Measurements from ENCODE around the gene REPS2.

Gene REPS2

GRCh38 chrX:17005712-17006368, 59.4 kb downstream of the REPS2 start:
- WGBS = 95% methylated on average over 3 of the region's 3 CpGs
- H3K27me3 ChIP-seq (ENCODE audit: insufficient read depth, low read length) = no peaks in the 10 kb centered on the region
- no peaks in the 10 kb centered on the region for H3K4me1 ChIP-seq (ENCODE audit: insufficient read depth, low read length)
- no peak overlapping the region for H3K27ac ChIP-seq (ENCODE audit: low read depth, low read length)
- no peaks in the 10 kb centered on the region for H3K36me3 ChIP-seq (ENCODE audit: insufficient read depth, low read length)
- no peak overlapping the region for H3K4me3 ChIP-seq (ENCODE audit: low read length)
- H3K9me3 ChIP-seq (ENCODE audit: insufficient read depth, low read depth, low read length) = no peaks in the 10 kb centered on the region
- no peak overlapping the region for H3K9ac ChIP-seq (ENCODE audit: low read depth, low read length)

- no peaks in the 10 kb centered on the region for H3K27me3 ChIP-seq (ENCODE audit: insufficient read depth, low read length)
- no peak overlapping the region for H3K27ac ChIP-seq (ENCODE audit: low read depth, low read length)
- no peaks in the 10 kb centered on the region for H3K36me3 ChIP-seq (ENCODE audit: insufficient read depth, low read length)
- WGBS = 72% methylated on average over 8 of the region's 8 CpGs
- no peaks in the 10 kb centered on the region for H3K4me1 ChIP-seq (ENCODE audit: insufficient read depth, low read length)
- H3K4me3 ChIP-seq (ENCODE audit: low read length) = no peak overlapping the region
- no peaks in the 10 kb centered on the region for H3K9me3 ChIP-seq (ENCODE audit: insufficient read depth, low read depth, low read length)
- no peak overlapping the region for H3K9ac ChIP-seq (ENCODE audit: low read depth, low read length)
These were observed 60.8 kb downstream of the REPS2 start for GRCh38 chrX:17007134-17007768.

GRCh38 chrX:17009856-17010625, 63.6 kb downstream of the REPS2 start:
- no peak overlapping the region for H3K9ac ChIP-seq (ENCODE audit: low read depth, low read length)
- no peak overlapping the region for H3K27ac ChIP-seq (ENCODE audit: low read depth, low read length)
- H3K4me1 ChIP-seq (ENCODE audit: insufficient read depth, low read length) = no peaks in the 10 kb centered on the region
- no peaks in the 10 kb centered on the region for H3K36me3 ChIP-seq (ENCODE audit: insufficient read depth, low read length)
- no peak overlapping the region for H3K4me3 ChIP-seq (ENCODE audit: low read length)
- 90% methylated on average over 3 of the region's 3 CpGs for WGBS
- H3K27me3 ChIP-seq (ENCODE audit: insufficient read depth, low read length) = no peaks in the 10 kb centered on the region
- H3K9me3 ChIP-seq (ENCODE audit: insufficient read depth, low read depth, low read length) = no peaks in the 10 kb centered on the region

GRCh38 chrX:17012465-17012864, 66.0 kb downstream of the REPS2 start:
- H3K9me3 ChIP-seq (ENCODE audit: insufficient read depth, low read depth, low read length) = no peaks in the 10 kb centered on the region
- no peaks in the 10 kb centered on the region for H3K36me3 ChIP-seq (ENCODE audit: insufficient read depth, low read length)
- H3K4me1 ChIP-seq (ENCODE audit: insufficient read depth, low read length) = no peaks in the 10 kb centered on the region
- H3K9ac ChIP-seq (ENCODE audit: low read depth, low read length) = no peak overlapping the region
- no peak overlapping the region for H3K4me3 ChIP-seq (ENCODE audit: low read length)
- H3K27me3 ChIP-seq (ENCODE audit: insufficient read depth, low read length) = no peaks in the 10 kb centered on the region
- WGBS = 94% methylated on average over 2 of the region's 2 CpGs
- no peak overlapping the region for H3K27ac ChIP-seq (ENCODE audit: low read depth, low read length)

GRCh38 chrX:17014216-17014615, 67.8 kb downstream of the REPS2 start:
- Histone ChIP-seq H3K9me3 (ENCODE audit: insufficient read depth, low read depth, low read length) (no peaks in the 10 kb centered on the region), H3K27ac (ENCODE audit: low read depth, low read length) (no peak overlapping the region), H3K9ac (ENCODE audit: low read depth, low read length) (no peak overlapping the region), H3K4me1 (ENCODE audit: insufficient read depth, low read length) (no peaks in the 10 kb centered on the region), H3K27me3 (ENCODE audit: insufficient read depth, low read length) (no peaks in the 10 kb centered on the region), H3K36me3 (ENCODE audit: insufficient read depth, low read length) (no peaks in the 10 kb centered on the region), H3K4me3 (ENCODE audit: low read length) (no peak overlapping the region)
- 75% methylated on average over 1 of the region's 3 CpGs for WGBS

- 88% methylated on average over 4 of the region's 4 CpGs for WGBS
- H3K27ac ChIP-seq (ENCODE audit: low read depth, low read length) = no peak overlapping the region
These were observed 70.7 kb downstream of the REPS2 start for GRCh38 chrX:17017134-17017533.

GRCh38 chrX:17020356-17020755, 73.9 kb downstream of the REPS2 start:
- 93% methylated on average over 2 of the region's 2 CpGs for WGBS
- Histone ChIP-seq H3K27ac (ENCODE audit: low read depth, low read length) (no peak overlapping the region), H3K27me3 (ENCODE audit: insufficient read depth, low read length) (no peaks in the 10 kb centered on the region), H3K4me3 (ENCODE audit: low read length) (no peak overlapping the region), H3K36me3 (ENCODE audit: insufficient read depth, low read length) (no peaks in the 10 kb centered on the region), H3K9ac (ENCODE audit: low read depth, low read length) (no peak overlapping the region), H3K9me3 (ENCODE audit: insufficient read depth, low read depth, low read length) (no peaks in the 10 kb centered on the region), H3K4me1 (ENCODE audit: insufficient read depth, low read length) (no peaks in the 10 kb centered on the region)

More at GRCh38 chrX:17017134-17017533, 70.7 kb downstream of the REPS2 start:
- Histone ChIP-seq H3K9me3 (ENCODE audit: insufficient read depth, low read depth, low read length) (no peaks in the 10 kb centered on the region), H3K4me1 (ENCODE audit: insufficient read depth, low read length) (no peaks in the 10 kb centered on the region), H3K27me3 (ENCODE audit: insufficient read depth, low read length) (no peaks in the 10 kb centered on the region), H3K9ac (ENCODE audit: low read depth, low read length) (no peak overlapping the region), H3K4me3 (ENCODE audit: low read length) (no peak overlapping the region), H3K36me3 (ENCODE audit: insufficient read depth, low read length) (no peaks in the 10 kb centered on the region)

GRCh38 chrX:17020851-17021821, 74.7 kb downstream of the REPS2 start:
- Histone ChIP-seq H3K36me3 (ENCODE audit: insufficient read depth, low read length) (no peaks in the 10 kb centered on the region), H3K9me3 (ENCODE audit: insufficient read depth, low read depth, low read length) (no peaks in the 10 kb centered on the region), H3K4me1 (ENCODE audit: insufficient read depth, low read length) (no peaks in the 10 kb centered on the region), H3K27ac (ENCODE audit: low read depth, low read length) (no peak overlapping the region), H3K9ac (ENCODE audit: low read depth, low read length) (no peak overlapping the region), H3K27me3 (ENCODE audit: insufficient read depth, low read length) (no peaks in the 10 kb centered on the region), H3K4me3 (ENCODE audit: low read length) (no peak overlapping the region)
- 88% methylated on average over 10 of the region's 10 CpGs for WGBS

- H3K27ac ChIP-seq (ENCODE audit: low read depth, low read length) = no peak overlapping the region
- over 99% methylated on average over 7 of the region's 10 CpGs for WGBS
- no peaks in the 10 kb centered on the region for H3K36me3 ChIP-seq (ENCODE audit: insufficient read depth, low read length)
- no peaks in the 10 kb centered on the region for H3K9me3 ChIP-seq (ENCODE audit: insufficient read depth, low read depth, low read length)
- no peak overlapping the region for H3K9ac ChIP-seq (ENCODE audit: low read depth, low read length)
- no peak overlapping the region for H3K4me3 ChIP-seq (ENCODE audit: low read length)
- no peaks in the 10 kb centered on the region for H3K27me3 ChIP-seq (ENCODE audit: insufficient read depth, low read length)
- no peaks in the 10 kb centered on the region for H3K4me1 ChIP-seq (ENCODE audit: insufficient read depth, low read length)
These were observed 75.6 kb downstream of the REPS2 start for GRCh38 chrX:17021851-17022604.

- Histone ChIP-seq H3K27me3 (ENCODE audit: insufficient read depth, low read length) (no peaks in the 10 kb centered on the region), H3K4me1 (ENCODE audit: insufficient read depth, low read length) (no peaks in the 10 kb centered on the region), H3K27ac (ENCODE audit: low read depth, low read length) (no peak overlapping the region), H3K36me3 (ENCODE audit: insufficient read depth, low read length) (no peaks in the 10 kb centered on the region), H3K9ac (ENCODE audit: low read depth, low read length) (no peak overlapping the region), H3K4me3 (ENCODE audit: low read length) (no peak overlapping the region), H3K9me3 (ENCODE audit: insufficient read depth, low read depth, low read length) (no peaks in the 10 kb centered on the region)
- WGBS = 87% methylated on average over 2 of the region's 2 CpGs
These were observed 77.2 kb downstream of the REPS2 start for GRCh38 chrX:17023661-17024060.

All from HUES64 (cell line).